AG10803 (cell line): ENCODE data around the gene MUL1.

Source experiments
- DNase-seq: peaks from one replicate; pipeline ENCODE4 v3.0.0; 2010; ENCODE audit warnings: low read depth
- H3K4me3 ChIP-seq: 2 replicates; pipeline ENCODE4 v1.5.1; 2011; ENCODE audit warnings: mild to moderate bottlenecking, low read length, control low read depth
- CTCF ChIP-seq: conservative IDR thresholded peaks from 2 replicates; pipeline ENCODE4 v1.5.1; 2011; ENCODE audit warnings: mild to moderate bottlenecking, low read length, control low read depth, inconsistent platforms

Gene MUL1

GRCh38 chr1:20472121-20472520 lies 35.8 kb downstream of the MUL1 start:
- DNase-seq, result no peak
- no peak overlapping the region for H3K4me3 ChIP-seq
- TF ChIP-seq CTCF, result no peak

- no peak overlapping the region for H3K4me3 ChIP-seq
- no peak for TF ChIP-seq CTCF
- no peak for DNase-seq
Observed at GRCh38 chr1:20470194-20470593, 37.8 kb downstream of the MUL1 start.

GRCh38 chr1:20469406-20470076 lies 38.4 kb downstream of the MUL1 start:
- no peak overlapping the region for H3K4me3 ChIP-seq
- DNase-seq, result no peak
- TF ChIP-seq CTCF, result peak; percentile 31

- no peak for DNase-seq
- TF ChIP-seq CTCF, result no peak
- H3K4me3 ChIP-seq, result no peak overlapping the region
Observed at GRCh38 chr1:20466273-20466672, 41.7 kb downstream of the MUL1 start.

GRCh38 chr1:20465187-20465586 lies 42.8 kb downstream of the MUL1 start:
- no peak overlapping the region for H3K4me3 ChIP-seq
- no peak for DNase-seq

GRCh38 chr1:20463502-20463901 lies 44.4 kb downstream of the MUL1 start:
- no peak for DNase-seq
- no peak overlapping the region for H3K4me3 ChIP-seq
- no peak for TF ChIP-seq CTCF

More at GRCh38 chr1:20465187-20465586, 42.8 kb downstream of the MUL1 start:
- TF ChIP-seq CTCF, result no peak

GRCh38 chr1:20462397-20462796 lies 45.6 kb downstream of the MUL1 start:
- no peak for TF ChIP-seq CTCF
- no peak overlapping the region for H3K4me3 ChIP-seq
- no peak for DNase-seq
